Measurements from ENCODE around the gene YEATS4. TPM values are rescaled to one million over a fixed set of nuclear protein-coding genes. Genes with fewer than 3 reads are reported as not detected.

Gene YEATS4
- total RNA-seq, 1 donor from 2014 or later, result 39.6 TPM

- intact Hi-C loops (cut with micrococcal nuclease), result no loop called here
Observed at GRCh38 chr12:69341328-69341727, 18.2 kb upstream of the YEATS4 start.

GRCh38 chr12:69342421-69342820, 17.1 kb upstream of the YEATS4 start:
- intact Hi-C loops (cut with micrococcal nuclease), result no loop called here

- intact Hi-C loops (cut with micrococcal nuclease), result no loop called here
Observed at GRCh38 chr12:69343357-69343756, 16.2 kb upstream of the YEATS4 start.

- intact Hi-C loops (cut with micrococcal nuclease), result no loop called here
Observed at GRCh38 chr12:69343885-69344612, 15.5 kb upstream of the YEATS4 start.

GRCh38 chr12:69345077-69345476, 14.5 kb upstream of the YEATS4 start:
- intact Hi-C loops (cut with micrococcal nuclease), result no loop called here

GRCh38 chr12:69345742-69346141, 13.8 kb upstream of the YEATS4 start:
- intact Hi-C loops (cut with micrococcal nuclease), result no loop called here

- intact Hi-C loops (cut with micrococcal nuclease), result no loop called here
Observed at GRCh38 chr12:69348162-69348938, 11.2 kb upstream of the YEATS4 start, which contains the start of gene LYZ. Gene LYZ (plus strand): TSS chr12:69348381. CDS start chr12:69348409, 28 bp downstream.

- intact Hi-C loops (cut with micrococcal nuclease), result no loop called here
Observed at GRCh38 chr12:69350002-69350626, 9.4 kb upstream of the YEATS4 start.

- intact Hi-C loops (cut with micrococcal nuclease), result no loop called here
Observed at GRCh38 chr12:69350777-69351176, 8.8 kb upstream of the YEATS4 start.

GRCh38 chr12:69351462-69352236, 7.9 kb upstream of the YEATS4 start:
- intact Hi-C loops (cut with micrococcal nuclease), result no loop called here

GRCh38 chr12:69352904-69353303, 6.6 kb upstream of the YEATS4 start:
- intact Hi-C loops (cut with micrococcal nuclease), result no loop called here

- intact Hi-C loops (cut with micrococcal nuclease), result no loop called here
Observed at GRCh38 chr12:69354172-69354555, 5.4 kb upstream of the YEATS4 start.

GRCh38 chr12:69354556-69355187, 4.9 kb upstream of the YEATS4 start:
- intact Hi-C loops (cut with micrococcal nuclease), result no loop called here

- intact Hi-C loops (cut with micrococcal nuclease), result no loop called here
Observed at GRCh38 chr12:69355363-69356028, 4.0 kb upstream of the YEATS4 start.

- intact Hi-C loops (cut with micrococcal nuclease), result loop anchor here (1.0 to 2.0 kb wide), 5 partner anchors 110 to 882 kb away; partner anchors contain the start of genes CCT2, CNOT2, CPSF6 and FRS2
Observed at GRCh38 chr12:69360348-69360672, 767 bp downstream of the YEATS4 start.

- intact Hi-C loops (cut with micrococcal nuclease), result no loop called here
Observed at GRCh38 chr12:69366796-69367195, 7.3 kb downstream of the YEATS4 start.

GRCh38 chr12:69368171-69368570, 8.6 kb downstream of the YEATS4 start:
- intact Hi-C loops (cut with micrococcal nuclease), result no loop called here

GRCh38 chr12:69383074-69383473, 23.5 kb downstream of the YEATS4 start:
- intact Hi-C loops (cut with micrococcal nuclease), result no loop called here

GRCh38 chr12:69385038-69385437, 25.5 kb downstream of the YEATS4 start:
- intact Hi-C loops (cut with micrococcal nuclease), result no loop called here

GRCh38 chr12:69386921-69387320, 27.4 kb downstream of the YEATS4 start:
- intact Hi-C loops (cut with micrococcal nuclease), result no loop called here

All from T-helper 2 cell treated with Interferon-gamma antibody and Interleukin-4, amounts not matched to agents 100 ng/mL and 5 ng/mL, for 36 hours (primary cell).